Activated CD8-positive, alpha-beta memory T cell treated with anti-CD3 and anti-CD28 coated beads for 24 hours (primary cell): ENCODE data around the gene FRMD1.
"Not testable (repeated sequence)": the region's sequence is repeated elsewhere in the genome, so short reads cannot be mapped to it uniquely, and the experiment has no call there.

Experiments used
- DNase-seq: peaks from one replicate; pipeline ENCODE4 v3.0.0-alpha.2; 2020

Gene FRMD1

DNA sequence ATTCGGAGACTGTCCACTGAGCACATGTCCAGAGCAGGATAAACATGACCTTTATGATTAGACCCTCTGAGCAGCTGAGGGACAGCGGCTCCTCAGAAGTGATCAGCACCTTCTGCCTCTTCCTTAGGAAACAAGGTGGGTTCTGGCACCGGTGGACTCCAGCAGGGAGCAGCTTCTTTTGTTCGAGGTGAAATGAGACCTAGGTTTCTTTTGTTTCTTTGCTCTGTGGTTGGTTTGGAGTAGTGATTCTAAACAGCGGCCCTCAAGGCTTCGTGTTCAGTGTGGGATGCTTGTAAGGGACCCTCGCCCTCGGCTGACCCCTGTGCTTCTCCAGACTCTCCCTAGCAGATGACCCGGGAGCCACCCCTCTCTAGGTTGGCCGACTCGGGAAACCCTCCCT lies 14.6 kb upstream of the FRMD1 start:
- DNase-seq = no peak

GRCh38 chr6:168093071-168093505 lies 14.1 kb upstream of the FRMD1 start:
- no peak for DNase-seq

DNA sequence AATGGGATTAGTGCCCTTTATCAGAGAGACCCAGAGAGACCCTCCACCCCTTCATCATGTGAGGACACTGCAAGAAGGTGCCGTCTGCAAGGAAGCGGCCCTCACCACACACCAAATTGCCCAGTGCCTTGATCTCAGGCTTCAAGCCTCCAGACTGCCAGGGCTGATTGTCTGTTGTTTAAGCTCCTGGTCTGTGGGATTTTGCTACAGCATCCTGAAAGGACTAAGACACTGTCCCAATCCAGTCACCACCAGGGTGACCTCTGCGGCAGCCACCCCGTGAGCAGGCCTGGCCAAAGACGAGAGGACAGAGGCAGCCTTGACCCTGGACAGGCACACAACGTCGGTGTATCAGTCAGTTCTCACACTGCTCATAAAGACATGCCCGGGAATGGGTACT lies 13.5 kb upstream of the FRMD1 start:
- DNase-seq = no peak

- no peak for DNase-seq
Measured at GRCh38 chr6:168091381-168092264, 12.6 kb upstream of the FRMD1 start.

- no peak for DNase-seq
Measured at GRCh38 chr6:168090706-168091105, 11.7 kb upstream of the FRMD1 start.

DNA sequence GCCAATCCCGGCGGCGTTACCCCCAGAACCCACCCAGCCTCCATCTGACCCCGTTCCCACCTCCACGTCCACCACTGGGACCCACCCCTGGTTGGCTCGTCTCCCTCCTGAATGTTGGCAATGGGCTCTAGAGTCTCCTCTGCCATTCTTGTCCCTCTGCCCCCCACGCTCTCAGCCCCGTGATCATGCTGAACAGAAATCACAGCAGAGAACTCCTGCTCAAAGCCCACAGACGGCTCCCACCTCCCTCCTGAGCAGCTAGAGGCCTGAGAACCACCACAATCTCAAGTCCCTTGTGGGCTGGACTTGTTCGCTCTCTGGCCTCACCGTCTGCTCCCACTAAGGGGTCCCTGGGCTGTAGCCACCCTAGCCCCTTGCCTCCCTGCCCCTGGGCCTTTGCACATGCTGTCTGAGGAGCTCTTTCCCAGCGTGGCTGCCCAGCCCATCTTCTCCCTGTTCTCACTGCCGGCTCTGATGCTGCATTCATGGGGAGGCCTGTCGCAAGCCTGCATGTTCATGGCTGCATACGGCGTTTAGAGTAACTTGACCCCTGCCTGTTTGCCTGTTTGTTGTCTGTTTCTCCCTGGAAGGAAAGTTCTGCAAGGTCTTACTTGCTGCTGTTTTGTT lies 11.2 kb upstream of the FRMD1 start:
- no peak for DNase-seq

GRCh38 chr6:168089186-168090063 lies 10.4 kb upstream of the FRMD1 start:
- no peak for DNase-seq

- no peak for DNase-seq
Measured at GRCh38 chr6:168088161-168089053, 9.4 kb upstream of the FRMD1 start.

DNA sequence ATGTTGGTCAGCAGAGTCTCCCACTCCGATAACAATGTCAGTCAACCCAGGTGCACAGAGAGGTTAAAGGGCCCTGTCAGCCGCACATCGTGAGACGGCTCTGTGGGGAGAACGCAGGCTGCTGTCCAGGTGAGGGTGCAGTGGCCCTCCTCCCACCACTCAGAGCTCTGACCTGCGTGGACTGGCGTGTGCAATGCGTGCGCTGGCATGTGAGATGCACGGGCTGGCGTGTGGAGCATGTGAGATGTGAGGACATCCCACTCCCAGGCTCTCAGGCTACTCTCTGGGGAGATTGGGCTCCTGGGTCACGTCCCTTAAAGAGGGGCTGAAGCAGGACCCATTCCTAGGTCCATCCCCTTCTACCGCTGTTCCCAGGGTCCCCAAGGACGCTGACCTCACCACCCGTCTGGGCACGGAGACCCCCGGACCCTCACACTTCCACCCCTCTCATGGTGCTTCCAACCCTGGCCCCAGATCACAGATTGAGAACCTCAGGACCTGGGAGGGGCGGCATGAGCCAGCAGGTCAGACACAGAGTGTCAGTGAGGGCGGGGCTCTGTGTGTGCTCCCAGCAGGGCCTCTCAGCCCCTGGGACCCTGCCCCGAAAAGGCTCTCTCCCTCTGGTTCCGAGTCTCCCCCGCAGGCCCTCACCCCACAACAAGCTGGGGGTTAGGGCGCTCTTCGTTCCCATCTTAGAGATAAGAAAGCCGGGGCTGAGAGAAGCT lies 8.6 kb upstream of the FRMD1 start:
- no peak for DNase-seq

GRCh38 chr6:168086616-168087015 lies 7.6 kb upstream of the FRMD1 start:
- DNase-seq = no peak

GRCh38 chr6:168086066-168086465 lies 7.1 kb upstream of the FRMD1 start:
- DNase-seq = no peak

GRCh38 chr6:168084465-168085160 lies 5.6 kb upstream of the FRMD1 start:
- no peak for DNase-seq

DNA sequence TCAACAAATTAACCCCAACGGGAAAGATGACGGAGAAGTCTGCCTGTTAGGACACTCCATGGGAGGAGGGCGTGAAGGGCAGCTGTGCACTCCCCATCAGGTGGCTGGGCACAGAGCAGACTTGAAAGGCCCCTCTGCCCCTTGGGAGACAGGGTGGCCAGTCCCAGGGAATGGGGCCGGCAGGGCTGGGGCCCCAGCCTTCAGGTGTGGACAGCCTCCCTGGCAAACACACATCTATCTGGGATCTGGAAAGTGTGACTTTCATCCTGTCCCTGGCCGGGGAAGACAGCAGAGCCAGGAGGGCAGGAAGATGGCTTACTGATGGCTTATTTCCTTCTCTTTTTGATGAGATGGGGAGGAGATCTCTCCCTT lies 4.5 kb upstream of the FRMD1 start:
- no peak for DNase-seq

DNA sequence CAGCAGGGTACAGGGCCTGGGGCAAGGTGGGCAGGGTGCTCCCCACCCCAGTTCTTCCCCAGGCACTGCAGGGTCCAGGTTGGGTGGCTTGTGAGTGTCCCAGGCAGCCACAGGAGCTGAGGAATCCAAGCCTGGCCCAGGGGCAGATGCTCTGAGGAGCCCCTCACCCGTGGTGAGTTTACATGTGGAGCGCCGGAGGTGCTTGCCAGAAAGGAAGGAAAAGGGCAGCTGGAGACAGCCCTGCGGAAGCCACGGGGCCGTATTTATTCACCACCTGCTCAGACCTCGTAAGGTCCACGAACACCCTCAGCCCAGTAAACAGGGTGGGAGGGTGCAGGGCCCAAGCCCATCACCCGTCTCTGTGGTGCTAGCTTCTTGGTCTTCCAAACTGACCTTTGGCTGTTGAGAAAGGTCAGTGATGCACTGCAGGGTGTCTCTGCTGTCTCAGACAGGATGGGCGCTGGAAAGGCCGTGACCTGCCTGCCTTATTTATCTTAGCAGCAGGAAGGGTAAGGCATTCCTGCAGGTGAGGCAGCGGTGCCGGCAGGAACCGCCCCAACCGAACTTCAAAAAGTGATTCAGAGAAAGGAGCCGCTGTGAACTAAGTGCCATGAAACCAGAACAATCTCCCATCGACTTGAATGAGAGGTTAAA lies 4.0 kb upstream of the FRMD1 start:
- DNase-seq = no peak

DNA sequence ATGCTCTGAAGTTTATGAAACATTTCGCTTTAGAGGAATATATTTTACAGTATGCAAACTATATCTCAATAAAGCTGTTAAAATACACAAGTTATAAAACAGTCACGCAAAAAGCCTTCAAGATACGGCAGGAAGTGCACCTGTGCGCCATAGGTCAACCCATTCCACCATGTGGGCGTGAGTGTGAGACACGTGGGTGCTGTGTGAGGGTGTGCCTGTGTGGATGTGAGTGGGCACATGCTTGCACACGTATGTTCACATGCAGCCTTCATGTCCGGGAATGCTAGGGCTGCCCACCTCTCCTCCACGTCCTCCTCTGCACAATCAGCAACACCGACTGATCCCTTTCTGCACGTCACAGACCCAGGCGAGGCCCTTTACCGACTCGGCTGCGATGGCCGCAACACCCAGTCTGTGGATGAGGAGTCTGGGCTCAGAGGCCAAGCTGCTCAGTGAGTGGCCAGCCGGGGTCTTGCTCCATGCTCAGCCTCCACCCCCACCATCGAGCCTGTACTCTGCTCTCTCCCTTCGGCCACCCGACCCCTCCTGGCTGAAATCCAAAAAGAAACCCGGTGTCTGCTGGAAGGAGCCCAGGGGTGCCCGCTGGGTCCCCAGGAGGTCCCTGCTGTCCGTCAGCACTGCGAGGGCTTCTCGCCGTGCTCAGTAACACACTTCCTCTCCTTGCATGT lies 3.0 kb upstream of the FRMD1 start:
- DNase-seq = no peak

DNA sequence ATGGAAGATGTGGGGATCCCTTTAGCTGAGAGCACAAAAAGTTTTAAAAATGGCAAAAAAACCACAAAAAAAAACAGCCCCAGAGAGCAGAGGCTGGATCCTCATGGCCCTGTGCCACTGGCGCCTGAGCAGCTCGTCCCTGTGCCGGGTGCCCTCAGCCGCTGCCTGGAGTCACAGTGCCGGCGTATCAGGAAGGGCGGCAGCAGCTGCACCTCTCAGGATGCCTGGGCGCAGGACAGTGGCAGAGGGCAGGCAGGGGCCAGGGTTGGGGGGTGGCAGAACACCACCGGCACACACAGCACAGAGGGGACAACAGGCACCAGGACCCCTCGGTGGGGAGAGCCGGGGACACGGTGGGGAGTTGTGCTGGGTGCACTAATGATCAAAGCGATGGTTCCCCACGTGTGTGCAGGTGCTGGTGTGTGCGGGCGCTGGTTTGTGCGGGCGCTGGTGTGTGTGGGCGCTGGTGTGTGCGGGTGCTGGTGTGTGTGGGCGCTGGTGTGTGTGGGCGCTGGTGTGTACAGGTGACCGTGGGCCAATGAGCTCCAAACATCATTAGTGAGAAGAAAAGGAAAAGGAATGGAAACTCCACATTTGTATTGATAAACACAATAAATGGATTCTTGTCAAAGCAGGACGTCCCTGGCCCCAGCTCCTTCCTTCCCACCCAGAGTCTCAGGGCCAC lies 1.5 kb upstream of the FRMD1 start:
- no peak for DNase-seq

- no peak for DNase-seq
Measured at GRCh38 chr6:168078175-168078942, 653 bp downstream of the FRMD1 start.

GRCh38 chr6:168077401-168077800 lies 1.6 kb downstream of the FRMD1 start:
- not testable (repeated sequence) for DNase-seq
